WTC11 (cell line): ENCODE results near the gene SF3B2. TPM values are rescaled to one million over a fixed set of nuclear protein-coding genes. Genes with fewer than 3 reads are reported as not detected.

Experiments
- ATAC-seq: fragments of 200-7000 bp; cut with Tn5 transposase; 2 replicates; pipeline ENCODE4 v1.10.0; 2021; ENCODE audit warnings: mild to moderate bottlenecking, moderate library complexity
- CTCF ChIA-PET: fragments of 300-600 bp; sonication (Branson Sonifier 250); formaldehyde crosslinking; loops from one replicate; lab custom pipeline; 2021; ENCODE audit warnings: antibody characterized with exemption; lab: Charles Lee
- POLR2A ChIA-PET: fragments of 350-600 bp; sonication (Branson Sonifier 250); formaldehyde crosslinking; loops from one replicate; lab custom pipeline; 2021; ENCODE audit warnings: antibody characterized with exemption; lab: Charles Lee
- DNase-seq: peaks from one replicate; pipeline ENCODE4 v3.0.0; 2021; ENCODE audit warnings: low spot score
- H3K27ac Mint-ChIP-seq: 2 replicates; pipeline ENCODE4 v1.8.0; 2021; ENCODE audit warnings: mixed read lengths
- H3K27me3 Mint-ChIP-seq: 2 replicates; pipeline ENCODE4 v1.8.0; 2021; ENCODE audit warnings: low read depth, mild to moderate bottlenecking, moderate library complexity, mixed read lengths
- H3K36me3 Mint-ChIP-seq: 2 replicates; pipeline ENCODE4 v1.8.0; 2021; ENCODE audit warnings: mixed read lengths
- H3K4me1 Mint-ChIP-seq: 2 replicates; pipeline ENCODE4 v1.8.0; 2022; ENCODE audit warnings: mixed read lengths
- H3K4me3 Mint-ChIP-seq: 2 replicates; pipeline ENCODE4 v1.8.0; 2021; ENCODE audit warnings: mild to moderate bottlenecking, moderate library complexity, mixed read lengths
- H3K9me3 Mint-ChIP-seq: 2 replicates; pipeline ENCODE4 v1.8.0; 2021; ENCODE audit warnings: mixed read lengths
- ATF6 ChIP-seq: sonication (generic); formaldehyde crosslinking; IDR thresholded peaks from 2 replicates; pipeline ENCODE4 v1.8.1; 2023; ENCODE audit warnings: mild to moderate bottlenecking, missing genetic modification reagents
- E2F1 ChIP-seq: sonication (generic); formaldehyde crosslinking; IDR thresholded peaks from 2 replicates; pipeline ENCODE4 v1.8.0; 2022; ENCODE audit warnings: mild to moderate bottlenecking, missing genetic modification reagents
- E2F4 ChIP-seq: sonication (generic); formaldehyde crosslinking; IDR thresholded peaks from 2 replicates; pipeline ENCODE4 v1.8.1; 2022; ENCODE audit warnings: low read depth, mild to moderate bottlenecking, moderate library complexity, missing genetic modification reagents, borderline replicate concordance
- EMX1 ChIP-seq: fragments of 250-450 bp; sonication (Bioruptor Pico); IDR thresholded peaks from 2 replicates; pipeline ENCODE4 v1.8.0; 2021; ENCODE audit warnings: mild to moderate bottlenecking
- FOXJ3 ChIP-seq: sonication (generic); formaldehyde crosslinking; IDR thresholded peaks from 2 replicates; pipeline ENCODE4 v1.9.0; 2021; ENCODE audit warnings: missing genetic modification reagents, mild to moderate bottlenecking, borderline replicate concordance
- GTF2I ChIP-seq: fragments of 250-450 bp; sonication (Bioruptor Pico); conservative IDR thresholded peaks from 2 replicates; pipeline ENCODE4 v1.4.0; 2021; ENCODE audit warnings: mild to moderate bottlenecking
- HMGA2 ChIP-seq: fragments of 250-450 bp; sonication (Bioruptor Pico); IDR thresholded peaks from 2 replicates; pipeline ENCODE4 v1.4.0; 2021; ENCODE audit warnings: mild to moderate bottlenecking, moderate library complexity
- IRF1 ChIP-seq: sonication (generic); formaldehyde crosslinking; IDR thresholded peaks from 2 replicates; pipeline ENCODE4 v1.8.0; 2023; ENCODE audit warnings: missing genetic modification reagents
- IRF2 ChIP-seq: sonication (generic); formaldehyde crosslinking; IDR thresholded peaks from 2 replicates; pipeline ENCODE4 v1.8.0; 2022; ENCODE audit warnings: low read depth, missing genetic modification reagents, borderline replicate concordance
- JUN ChIP-seq: sonication (generic); formaldehyde crosslinking; IDR thresholded peaks from 2 replicates; pipeline ENCODE4 v1.8.0; 2023; ENCODE audit warnings: mild to moderate bottlenecking, missing genetic modification reagents
- KAT7 ChIP-seq: sonication (generic); formaldehyde crosslinking; IDR thresholded peaks from 2 replicates; pipeline ENCODE4 v1.8.1; 2023; ENCODE audit warnings: missing genetic modification reagents, mild to moderate bottlenecking, borderline replicate concordance
- OVOL2 ChIP-seq: fragments of 250-450 bp; sonication (Bioruptor Pico); IDR thresholded peaks from 2 replicates; pipeline ENCODE4 v1.9.0; 2021; ENCODE audit warnings: mild to moderate bottlenecking, borderline replicate concordance
- PRDM15 ChIP-seq: sonication (generic); formaldehyde crosslinking; IDR thresholded peaks from 2 replicates; pipeline ENCODE4 v1.8.0; 2022; ENCODE audit warnings: missing genetic modification reagents
- PRRX2 ChIP-seq: fragments of 250-450 bp; sonication (Bioruptor Pico); IDR thresholded peaks from 2 replicates; pipeline ENCODE4 v1.8.0; 2021; ENCODE audit warnings: mild to moderate bottlenecking
- TEAD4 ChIP-seq: sonication (generic); formaldehyde crosslinking; IDR thresholded peaks from 2 replicates; pipeline ENCODE4 v1.8.0; 2022; ENCODE audit warnings: mild to moderate bottlenecking, missing genetic modification reagents
- USF1 ChIP-seq: sonication (generic); formaldehyde crosslinking; IDR thresholded peaks from 2 replicates; pipeline ENCODE4 v1.8.0; 2022; ENCODE audit warnings: mild to moderate bottlenecking, missing genetic modification reagents
- USF2 ChIP-seq: sonication (generic); formaldehyde crosslinking; IDR thresholded peaks from 2 replicates; pipeline ENCODE4 v1.8.1; 2023; ENCODE audit warnings: mild to moderate bottlenecking, missing genetic modification reagents, moderate library complexity
- ZBTB43 ChIP-seq: sonication (generic); formaldehyde crosslinking; IDR thresholded peaks from 2 replicates; pipeline ENCODE4 v1.8.1; 2023; ENCODE audit warnings: mild to moderate bottlenecking, missing genetic modification reagents
- ZMAT4 ChIP-seq: fragments of 250-450 bp; sonication (Bioruptor Pico); IDR thresholded peaks from 2 replicates; pipeline ENCODE4 v1.9.0; 2021; ENCODE audit warnings: mild to moderate bottlenecking
- ZNF121 ChIP-seq: sonication (generic); formaldehyde crosslinking; IDR thresholded peaks from 2 replicates; pipeline ENCODE4 v1.8.0; 2023; ENCODE audit warnings: missing genetic modification reagents
- ZNF232 ChIP-seq: sonication (generic); formaldehyde crosslinking; IDR thresholded peaks from 2 replicates; pipeline ENCODE4 v1.8.0; 2022; ENCODE audit warnings: mild to moderate bottlenecking, missing genetic modification reagents
- ZNF396 ChIP-seq: fragments of 250-450 bp; sonication (Bioruptor Pico); IDR thresholded peaks from 2 replicates; pipeline ENCODE4 v1.8.0; 2021; ENCODE audit warnings: mild to moderate bottlenecking, moderate library complexity, borderline replicate concordance
- ZNF512 ChIP-seq: sonication (generic); formaldehyde crosslinking; IDR thresholded peaks from 2 replicates; pipeline ENCODE4 v1.8.1; 2022; ENCODE audit warnings: missing genetic modification reagents, borderline replicate concordance
- total RNA-seq: library from RNA; stranded (reverse); gene quantifications from 3 replicates; pipeline ENCODE4 v1.2.3, GENCODE V29; 2021

The SF3B2 gene
- total RNA-seq, 1 experiment from 2014 or later = 295 TPM

- TF ChIP-seq E2F4 (CRISPR knock-in tag) (no peak), PRRX2 (CRISPR knock-in tag) (no peak), USF1 (no peak), PRDM15 (CRISPR knock-in tag) (no peak), FOXJ3 (CRISPR knock-in tag) (no peak), TEAD4 (no peak), EMX1 (CRISPR knock-in tag) (no peak)
Measured at GRCh38 chr11:66037327-66037726, 14.8 kb upstream of the SF3B2 start (continued).

GRCh38 chr11:66039765-66040164, 12.4 kb upstream of the SF3B2 start:
- Mint-ChIP-seq H3K27ac (no peak overlapping the region), H3K36me3 (peaks cover 43% of the 10 kb centered on the region), H3K9me3 (peaks cover 16% of the 10 kb centered on the region), H3K4me3 (no peak overlapping the region), H3K4me1 (peaks cover 3% of the 10 kb centered on the region), H3K27me3 (peaks cover 22% of the 10 kb centered on the region)
- CTCF ChIA-PET = interaction anchor here (1.1 kb wide), 1 partner anchor 20 kb away, joined by 9 read pairs; no protein-coding TSS in a partner anchor
- no peak for ATAC-seq
- DNase-seq = no peak
- POLR2A ChIA-PET = no interaction called here
- no peak for TF ChIP-seq ATF6 (CRISPR knock-in tag)
- no peak for TF ChIP-seq ZNF121 (CRISPR knock-in tag)
- TF ChIP-seq HMGA2 = no peak
- TF ChIP-seq ZNF396 (CRISPR knock-in tag) = no peak
- TF ChIP-seq USF2 = no peak
- no peak for TF ChIP-seq JUN (CRISPR knock-in tag)
- no peak for TF ChIP-seq KAT7 (CRISPR knock-in tag)
- no peak for TF ChIP-seq E2F1 (CRISPR knock-in tag)
- no peak for TF ChIP-seq ZNF232
- no peak for TF ChIP-seq IRF2 (CRISPR knock-in tag)
- TF ChIP-seq IRF1 = no peak
- TF ChIP-seq GTF2I = no peak
- TF ChIP-seq PRRX2 (CRISPR knock-in tag) = no peak
- no peak for TF ChIP-seq ZNF512 (CRISPR knock-in tag)
- no peak for TF ChIP-seq ZBTB43
- no peak for TF ChIP-seq TEAD4
- TF ChIP-seq ZMAT4 (CRISPR knock-in tag) = no peak
- no peak for TF ChIP-seq OVOL2
